Hepatocyte (in vitro differentiated cells): ENCODE measurements around the gene NPIPB8. TPM values are rescaled to one million over a fixed set of nuclear protein-coding genes. Genes with fewer than 3 reads are reported as not detected.
"Not testable (repeated sequence)": the region's sequence is repeated elsewhere in the genome, so short reads cannot be mapped to it uniquely, and the experiment has no call there.

Experiments
- DNase-seq: peaks from one replicate; pipeline ENCODE4 v3.0.0-alpha.2; 2016; ENCODE audit warnings: low spot score
- H2AFZ ChIP-seq: fragments of 200-600 bp; sonication (generic); 2 replicates; pipeline ENCODE4 v1.6.0; 2016; ENCODE audit warnings: antibody characterized with exemption, mild to moderate bottlenecking
- H3K27ac ChIP-seq: fragments of 200-600 bp; sonication (generic); 2 replicates; pipeline ENCODE4 v1.5.1; 2016; ENCODE audit warnings: mild to moderate bottlenecking
- H3K27me3 ChIP-seq: fragments of 200-600 bp; sonication (generic); 2 replicates; pipeline ENCODE4 v1.6.1; 2016
- H3K36me3 ChIP-seq: fragments of 200-600 bp; sonication (generic); replicated peaks from 2 replicates; pipeline ENCODE4 v1.5.1; 2016; ENCODE audit warnings: low read depth; ENCODE audit not compliant: insufficient read depth
- H3K4me1 ChIP-seq: fragments of 200-600 bp; sonication (generic); 2 replicates; pipeline ENCODE4 v1.5.1; 2016; ENCODE audit warnings: mild to moderate bottlenecking, moderate library complexity; ENCODE audit not compliant: insufficient read depth
- H3K4me2 ChIP-seq: fragments of 200-600 bp; sonication (generic); 2 replicates; pipeline ENCODE4 v1.6.0; 2016
- H3K4me3 ChIP-seq: fragments of 200-600 bp; sonication (generic); 2 replicates; pipeline ENCODE4 v1.5.1; 2016; ENCODE audit warnings: mild to moderate bottlenecking
- H3K79me2 ChIP-seq: fragments of 200-600 bp; sonication (generic); 2 replicates; pipeline ENCODE4 v1.6.0; 2017; ENCODE audit warnings: mild to moderate bottlenecking
- H3K9me2 ChIP-seq: fragments of 200-600 bp; sonication (generic); replicated peaks from 2 replicates; pipeline ENCODE4 v1.6.0; 2017; ENCODE audit warnings: mild to moderate bottlenecking; ENCODE audit not compliant: insufficient read depth
- H3K9me3 ChIP-seq: fragments of 200-600 bp; sonication (generic); 2 replicates; pipeline ENCODE4 v1.5.1; 2016; ENCODE audit warnings: low read depth, mild to moderate bottlenecking
- H4K20me1 ChIP-seq: fragments of 200-600 bp; sonication (generic); 2 replicates; pipeline ENCODE4 v1.6.0; 2016; ENCODE audit warnings: mild to moderate bottlenecking; ENCODE audit not compliant: insufficient read depth, poor library complexity, severe bottlenecking
- CTCF ChIP-seq: fragments of 200-600 bp; sonication (generic); IDR thresholded peaks from 2 replicates; pipeline ENCODE4 v1.5.1; 2016; ENCODE audit warnings: antibody characterized with exemption, mild to moderate bottlenecking; ENCODE audit not compliant: poor library complexity
- EZH2 ChIP-seq: fragments of 200-600 bp; sonication (generic); IDR thresholded peaks from 2 replicates; pipeline ENCODE4 v1.6.1; 2016; ENCODE audit warnings: antibody characterized with exemption, mild to moderate bottlenecking, borderline replicate concordance
- EZH2phosphoT487 ChIP-seq: fragments of 200-600 bp; sonication (generic); IDR thresholded peaks from one replicate; pipeline ENCODE4 v1.6.1; 2018; ENCODE audit warnings: antibody characterized with exemption, mild to moderate bottlenecking, low read depth, moderate library complexity; ENCODE audit not compliant: unreplicated experiment, severe bottlenecking
- WGBS: methylation state at CpG from one replicate; pipeline ENCODE4 v1.1.6; 2016; ENCODE audit warnings: low lambda C conversion rate; ENCODE audit errors: missing lambda C conversion rate; 5-methylcytosine and 5-hydroxymethylcytosine counted together
- polyA plus RNA-seq: library from polyadenylated mRNA; unstranded; fragments of >200 nt; fragmentation: Nextera tagmentation; extraction: Ambion mirVana; gene quantifications from 2 replicates; pipeline ENCODE4 v1.2.1, GENCODE V29; 2016
- total RNA-seq: library from RNA; depleted of rRNA; stranded (reverse); fragments of >200 nt; gene quantifications from 2 replicates; pipeline ENCODE4 v1.2.3, GENCODE V29; 2014

The NPIPB8 gene
- total and polyA plus RNA-seq, 2 experiments from 2014 or later: 0.47 TPM; not detected in 1

- not testable (repeated sequence) for H3K79me2 ChIP-seq, H3K4me2 ChIP-seq, H3K4me3 ChIP-seq, H3K36me3 ChIP-seq, H3K4me1 ChIP-seq, H2AFZ ChIP-seq, H4K20me1 ChIP-seq, H3K9me2 ChIP-seq, H3K9me3 ChIP-seq, H3K27me3 ChIP-seq, H3K27ac ChIP-seq
- WGBS: 48% methylated on average over 19 of the region's 24 CpGs
- DNase-seq: peak; percentile 57
- peak; percentile 71 for TF ChIP-seq CTCF
Measured at GRCh38 chr16:28615486-28616223, 22.2 kb upstream of the NPIPB8 start.

GRCh38 chr16:28616224-28616577, 21.7 kb upstream of the NPIPB8 start:
- not testable (repeated sequence) for H3K9me2 ChIP-seq, H4K20me1 ChIP-seq, H3K4me3 ChIP-seq, H3K36me3 ChIP-seq, DNase-seq, H3K79me2 ChIP-seq, H2AFZ ChIP-seq, H3K4me2 ChIP-seq, H3K27me3 ChIP-seq, H3K4me1 ChIP-seq, H3K27ac ChIP-seq, H3K9me3 ChIP-seq
- 91% methylated on average over 7 of the region's 7 CpGs for WGBS

GRCh38 chr16:28616636-28617035, 21.2 kb upstream of the NPIPB8 start:
- H3K4me2 ChIP-seq: no peak overlapping the region
- H3K4me1 ChIP-seq: peaks cover 6% of the 10 kb centered on the region
- no peaks in the 10 kb centered on the region for H3K36me3 ChIP-seq
- H4K20me1 ChIP-seq: no peaks in the 10 kb centered on the region
- no peaks in the 10 kb centered on the region for H3K27me3 ChIP-seq
- WGBS: 89% methylated on average over 7 of the region's 7 CpGs
- DNase-seq: no peak
- no peaks in the 10 kb centered on the region for H3K9me3 ChIP-seq
- H3K9me2 ChIP-seq: no peaks in the 10 kb centered on the region
- H2AFZ ChIP-seq: no peak overlapping the region
- no peak for TF ChIP-seq CTCF
- no peaks in the 10 kb centered on the region for H3K79me2 ChIP-seq
- H3K4me3 ChIP-seq: no peak overlapping the region
- H3K27ac ChIP-seq: no peak overlapping the region

- 50% methylated on average over 4 of the region's 4 CpGs for WGBS
- Histone ChIP-seq H3K79me2 (no peaks in the 10 kb centered on the region), H3K4me2 (no peak overlapping the region), H3K27me3 (no peaks in the 10 kb centered on the region), H3K36me3 (no peaks in the 10 kb centered on the region), H3K4me1 (peaks cover 7% of the 10 kb centered on the region), H2AFZ (no peak overlapping the region), H3K27ac (no peak overlapping the region), H3K9me2 (no peaks in the 10 kb centered on the region), H3K9me3 (no peaks in the 10 kb centered on the region), H3K4me3 (no peak overlapping the region), H4K20me1 (no peaks in the 10 kb centered on the region)
- TF ChIP-seq CTCF: no peak
- TF ChIP-seq EZH2phosphoT487: no peak
- no peak for TF ChIP-seq EZH2
- DNase-seq: no peak
Measured at GRCh38 chr16:28617874-28618273, 20.0 kb upstream of the NPIPB8 start.

GRCh38 chr16:28620316-28620715, 17.5 kb upstream of the NPIPB8 start:
- 100% methylated on average over 1 of the region's 1 CpG for WGBS
- H3K9me3 ChIP-seq, H3K4me2 ChIP-seq, DNase-seq, H3K4me3 ChIP-seq, H3K36me3 ChIP-seq, H4K20me1 ChIP-seq, H3K27ac ChIP-seq, H3K79me2 ChIP-seq, H3K4me1 ChIP-seq, H2AFZ ChIP-seq, H3K9me2 ChIP-seq, H3K27me3 ChIP-seq: not testable (repeated sequence)
